ENCODE data around the gene CCNT1. TPM values are rescaled to one million over a fixed set of nuclear protein-coding genes. Genes with fewer than 3 reads are reported as not detected.
"Not testable (repeated sequence)": the region's sequence is repeated elsewhere in the genome, so short reads cannot be mapped to it uniquely, and the experiment has no call there.

CCNT1 gene
- total and polyA plus RNA-seq, 8 donors, result 2.7 to 54.0 (median 9.2) TPM

- no peak overlapping the region for H3K27ac ChIP-seq
- H3K4me3 ChIP-seq, result no peak overlapping the region
- H3K27me3 ChIP-seq, result peaks cover 0 to 32% (median 0%) of the 10 kb centered on the region in 3 donors
- DNase-seq, result no peak
- no peak for TF ChIP-seq EP300 (IDR thresholded peaks at IDR 0.05)
- H3K4me1 ChIP-seq, result no peaks in the 10 kb centered on the region
- no peaks in the 10 kb centered on the region for H3K36me3 ChIP-seq
- intact Hi-C loops (cut with DNase I; ENCODE audit: low total_unique reads), result no loop called here
- WGBS, 5 donors, result 66 to 84% (median 79%) methylated on average over 9 of the region's 9 CpGs
- no peaks in the 10 kb centered on the region for H3K9me3 ChIP-seq
Measured at GRCh38 chr12:48744251-48745008, 27.9 kb upstream of the CCNT1 start.

GRCh38 chr12:48739618-48740269 is 23.2 kb upstream of the CCNT1 start:
- Histone ChIP-seq H3K27ac (no peak overlapping the region), H3K27me3 (peaks cover 0 to 37% (median 0%) of the 10 kb centered on the region in 3 donors), H3K4me3 (no peak overlapping the region), H3K9me3 (no peaks in the 10 kb centered on the region), H3K36me3 (no peaks in the 10 kb centered on the region), H3K4me1 (no peaks in the 10 kb centered on the region)
- no peak for DNase-seq
- intact Hi-C loops (cut with DNase I; ENCODE audit: low total_unique reads), result no loop called here
- TF ChIP-seq CTCF (IDR thresholded peaks at IDR 0.05) (no peak), POLR2A (IDR thresholded peaks at IDR 0.05) (no peak), POLR2AphosphoS5 (IDR thresholded peaks at IDR 0.05) (no peak), EP300 (IDR thresholded peaks at IDR 0.05) (no peak)
- 33 to 45% (median 40%) methylated on average over 5 of the region's 5 CpGs for WGBS, 5 donors

- DNase-seq, result no peak
- Histone ChIP-seq H3K27me3 (peaks cover 0 to 18% (median 0%) of the 10 kb centered on the region in 3 donors), H3K36me3 (no peaks in the 10 kb centered on the region), H3K4me3 (no peak overlapping the region), H3K9me3 (no peaks in the 10 kb centered on the region), H3K4me1 (no peaks in the 10 kb centered on the region), H3K27ac (no peak overlapping the region)
- 21 to 47% (median 43%) methylated on average over 1 of the region's 1 CpG for WGBS, 5 donors
- TF ChIP-seq POLR2A (IDR thresholded peaks at IDR 0.05) (no peak), EP300 (IDR thresholded peaks at IDR 0.05) (no peak), POLR2AphosphoS5 (IDR thresholded peaks at IDR 0.05) (no peak), CTCF (IDR thresholded peaks at IDR 0.05) (no peak)
- intact Hi-C loops (cut with DNase I; ENCODE audit: low total_unique reads), result no loop called here
Measured at GRCh38 chr12:48736456-48736855, 19.9 kb upstream of the CCNT1 start.

- 80 to 85% (median 83%) methylated on average over 5 of the region's 5 CpGs for WGBS, 5 donors
- intact Hi-C loops (cut with DNase I; ENCODE audit: low total_unique reads), result no loop called here
- no peak overlapping the region for H3K4me3 ChIP-seq
- no peak for TF ChIP-seq POLR2AphosphoS5 (IDR thresholded peaks at IDR 0.05)
- TF ChIP-seq CTCF (IDR thresholded peaks at IDR 0.05), result no peak
- no peak for TF ChIP-seq POLR2A (IDR thresholded peaks at IDR 0.05)
- TF ChIP-seq EP300 (IDR thresholded peaks at IDR 0.05), result no peak
- no peaks in the 10 kb centered on the region for H3K27me3 ChIP-seq
- H3K36me3 ChIP-seq, result no peaks in the 10 kb centered on the region
- no peaks in the 10 kb centered on the region for H3K4me1 ChIP-seq
- DNase-seq, result no peak
- no peaks in the 10 kb centered on the region for H3K9me3 ChIP-seq
- no peak overlapping the region for H3K27ac ChIP-seq
Measured at GRCh38 chr12:48728807-48729206, 12.3 kb upstream of the CCNT1 start.

- Histone ChIP-seq H3K4me1 (peaks cover under 1 to 11% (median 5%) of the 10 kb centered on the region in 4 donors), H3K9me3 (peaks cover 0 to 14% (median 9%) of the 10 kb centered on the region in 4 donors)
- H3K4me3 ChIP-seq; H3K27ac ChIP-seq; H3K27me3 ChIP-seq; intact Hi-C loops (cut with DNase I; ENCODE audit: low total_unique reads); H3K36me3 ChIP-seq; DNase-seq: not testable (repeated sequence)
- WGBS, 5 donors, result 87 to 100% (median 91%) methylated on average over 1 of the region's 1 CpG
Measured at GRCh38 chr12:48720737-48721136, 4.2 kb upstream of the CCNT1 start.

GRCh38 chr12:48720171-48720570 is 3.7 kb upstream of the CCNT1 start:
- H3K27me3 ChIP-seq; H3K27ac ChIP-seq; DNase-seq; H3K36me3 ChIP-seq; H3K4me3 ChIP-seq; intact Hi-C loops (cut with DNase I; ENCODE audit: low total_unique reads): not testable (repeated sequence)
- WGBS, 5 donors, result 71 to 81% (median 79%) methylated on average over 2 of the region's 2 CpGs
- H3K9me3 ChIP-seq, result peaks cover 0 to 14% (median 9%) of the 10 kb centered on the region in 4 donors
- peaks cover 6 to 16% (median 11%) of the 10 kb centered on the region in 4 donors for H3K4me1 ChIP-seq

GRCh38 chr12:48719002-48719401 is 2.5 kb upstream of the CCNT1 start:
- H3K9me3 ChIP-seq, result peaks cover 0 to 14% (median 9%) of the 10 kb centered on the region in 4 donors
- intact Hi-C loops (cut with DNase I; ENCODE audit: low total_unique reads); H3K27me3 ChIP-seq; H3K36me3 ChIP-seq; H3K4me3 ChIP-seq; DNase-seq; H3K27ac ChIP-seq: not testable (repeated sequence)
- peaks cover 18 to 28% (median 23%) of the 10 kb centered on the region in 4 donors for H3K4me1 ChIP-seq
- 62 to 70% (median 65%) methylated on average over 4 of the region's 4 CpGs for WGBS, 5 donors
